ENCODE data around the gene HK1. TPM values are rescaled to one million over a fixed set of nuclear protein-coding genes. Genes with fewer than 3 reads are reported as not detected.

Gene HK1
- total RNA-seq, 4 donors from 2014 or later: 12.5 to 47.0 (median 12.6) TPM

DNA sequence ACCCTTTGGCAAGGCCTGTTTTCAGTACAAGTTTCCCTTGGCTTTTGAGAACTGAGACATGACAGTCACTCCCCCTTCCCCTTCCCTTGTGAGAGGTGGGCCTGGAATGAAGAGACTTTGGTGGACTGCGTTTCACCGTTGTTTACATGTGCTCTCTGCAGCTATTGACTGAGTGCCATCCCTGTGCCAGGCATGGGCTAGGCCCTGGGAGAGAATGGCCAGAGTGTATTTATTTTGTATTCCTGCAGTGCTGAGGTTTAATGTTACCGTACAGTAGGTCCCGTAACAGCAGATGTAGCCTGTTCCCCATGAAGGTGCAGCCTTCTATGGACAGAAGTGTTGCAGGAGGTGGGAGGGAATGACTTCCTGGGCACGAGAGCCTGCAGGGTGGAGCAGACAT is 88.4 kb downstream of the HK1 start:
- no peak for TF ChIP-seq POLR2A (IDR thresholded peaks at IDR 0.05)
- TF ChIP-seq CTCF (IDR thresholded peaks at IDR 0.05): no peak
- no peaks in the 10 kb centered on the region for H3K4me1 ChIP-seq
- no peak for DNase-seq
- H3K4me3 ChIP-seq: no peak overlapping the region
- no peak overlapping the region for H3K27ac ChIP-seq
- peaks cover 0 to 47% (median 0%) of the 10 kb centered on the region in 3 donors for H3K36me3 ChIP-seq
- no peaks in the 10 kb centered on the region for H3K27me3 ChIP-seq
- H3K9me3 ChIP-seq: no peaks in the 10 kb centered on the region

DNA sequence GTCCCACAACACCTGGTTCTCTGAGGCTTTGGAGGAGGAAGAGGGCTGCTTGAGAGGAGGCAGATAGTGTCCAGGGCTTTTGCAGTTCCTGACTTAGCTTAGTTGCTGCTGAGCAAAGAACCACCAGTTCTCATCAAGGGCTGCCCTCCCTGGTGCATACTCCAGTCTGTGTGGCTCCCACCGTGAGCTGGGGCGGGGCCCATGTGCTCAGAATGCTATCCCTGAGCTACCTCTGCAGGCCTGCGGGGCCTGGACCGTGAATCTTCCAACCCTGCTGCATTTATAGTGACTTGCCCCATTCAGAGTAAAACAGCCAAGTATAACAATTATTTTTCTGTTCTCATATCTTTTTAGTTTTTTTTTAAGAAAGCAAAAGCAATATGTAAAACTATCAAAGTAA is 89.2 kb downstream of the HK1 start:
- Histone ChIP-seq H3K4me3 (no peak overlapping the region), H3K27me3 (no peaks in the 10 kb centered on the region), H3K36me3 (peaks cover 0 to 47% (median 0%) of the 10 kb centered on the region in 3 donors), H3K27ac (no peak overlapping the region), H3K4me1 (no peaks in the 10 kb centered on the region), H3K9me3 (no peaks in the 10 kb centered on the region)
- no peak for TF ChIP-seq POLR2A (IDR thresholded peaks at IDR 0.05)
- TF ChIP-seq CTCF (IDR thresholded peaks at IDR 0.05): no peak
- DNase-seq: no peak

- no peak overlapping the region for H3K4me3 ChIP-seq
- no peak overlapping the region for H3K27ac ChIP-seq
- H3K36me3 ChIP-seq: peaks cover 0 to 35% (median 0%) of the 10 kb centered on the region in 3 donors
- DNase-seq: no peak
- no peaks in the 10 kb centered on the region for H3K9me3 ChIP-seq
- H3K4me1 ChIP-seq: peaks cover 0 to 6% (median 0%) of the 10 kb centered on the region in 4 donors
- H3K27me3 ChIP-seq: no peaks in the 10 kb centered on the region
- no peak for TF ChIP-seq POLR2A (IDR thresholded peaks at IDR 0.05)
- no peak for TF ChIP-seq CTCF (IDR thresholded peaks at IDR 0.05)
Observed at GRCh38 chr10:69372126-69372980, 94.1 kb downstream of the HK1 start.

GRCh38 chr10:69374242-69374641 is 95.9 kb downstream of the HK1 start:
- Histone ChIP-seq H3K36me3 (peaks cover 0 to 24% (median 0%) of the 10 kb centered on the region in 3 donors), H3K27ac (no peak overlapping the region), H3K9me3 (no peaks in the 10 kb centered on the region), H3K4me3 (no peak overlapping the region), H3K4me1 (peaks cover 0 to 6% (median 0%) of the 10 kb centered on the region in 4 donors), H3K27me3 (no peaks in the 10 kb centered on the region)
- no peak for DNase-seq
- TF ChIP-seq CTCF (IDR thresholded peaks at IDR 0.05) (no peak), POLR2A (IDR thresholded peaks at IDR 0.05) (no peak)

GRCh38 chr10:69374931-69375306 is 96.6 kb downstream of the HK1 start:
- no peak overlapping the region for H3K4me3 ChIP-seq
- no peaks in the 10 kb centered on the region for H3K9me3 ChIP-seq
- no peak for TF ChIP-seq POLR2A (IDR thresholded peaks at IDR 0.05)
- TF ChIP-seq CTCF (IDR thresholded peaks at IDR 0.05): no peak
- peaks cover 0 to 6% (median 0%) of the 10 kb centered on the region in 4 donors for H3K4me1 ChIP-seq
- H3K36me3 ChIP-seq: peaks cover 0 to 24% (median 0%) of the 10 kb centered on the region in 3 donors
- no peak overlapping the region for H3K27ac ChIP-seq
- no peaks in the 10 kb centered on the region for H3K27me3 ChIP-seq
- no peak for DNase-seq
